ENCODE data around the gene ADGRG6.
"Not testable (repeated sequence)": the region's sequence is repeated elsewhere in the genome, so short reads cannot be mapped to it uniquely, and the experiment has no call there.

Gene ADGRG6

DNA sequence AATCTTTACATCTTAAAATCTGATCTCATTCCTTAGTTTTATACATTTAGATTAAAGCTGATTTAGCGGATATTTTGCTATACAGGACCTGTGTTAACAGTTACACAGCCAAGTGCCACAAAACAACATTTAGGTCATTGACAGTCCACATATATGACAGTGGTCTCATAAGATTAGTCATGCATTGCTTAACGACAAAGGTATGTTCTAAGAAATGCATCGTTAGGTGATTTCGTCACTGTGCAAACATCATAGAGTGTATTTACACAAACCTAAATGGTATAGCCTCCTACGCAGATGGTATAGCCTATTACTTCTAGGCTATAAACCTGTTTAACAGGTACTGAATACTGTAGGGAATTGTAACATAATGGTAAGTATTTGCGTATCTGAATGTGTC, 21.6 kb downstream of the ADGRG6 start:
- DNase-seq, result no peak

GRCh38 chr6:142324111-142324510, 22.3 kb downstream of the ADGRG6 start:
- no peak for DNase-seq

- DNase-seq, result no peak
Observed at GRCh38 chr6:142325111-142325510, 23.3 kb downstream of the ADGRG6 start.

DNA sequence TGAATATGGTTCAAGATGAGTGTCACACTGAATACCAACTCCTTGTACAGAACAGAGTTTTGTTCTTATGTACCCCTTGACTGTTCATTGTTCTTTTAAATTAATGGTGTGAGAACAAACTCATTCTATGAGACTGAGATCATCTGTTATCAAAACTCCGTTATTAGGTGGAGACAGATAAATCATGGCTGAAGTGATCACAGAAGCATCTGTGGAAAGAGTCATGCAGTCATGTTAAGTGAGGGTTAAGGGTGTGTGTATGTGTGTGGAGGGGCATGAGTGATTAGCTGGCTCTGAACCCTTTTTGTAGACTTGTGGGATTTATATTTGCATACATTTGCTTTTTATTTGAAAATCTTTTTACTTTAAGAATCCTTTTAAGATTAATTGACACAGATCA, 24.7 kb downstream of the ADGRG6 start:
- no peak for DNase-seq

- no peak for DNase-seq
Observed at GRCh38 chr6:142328070-142328469, 26.3 kb downstream of the ADGRG6 start.

DNA sequence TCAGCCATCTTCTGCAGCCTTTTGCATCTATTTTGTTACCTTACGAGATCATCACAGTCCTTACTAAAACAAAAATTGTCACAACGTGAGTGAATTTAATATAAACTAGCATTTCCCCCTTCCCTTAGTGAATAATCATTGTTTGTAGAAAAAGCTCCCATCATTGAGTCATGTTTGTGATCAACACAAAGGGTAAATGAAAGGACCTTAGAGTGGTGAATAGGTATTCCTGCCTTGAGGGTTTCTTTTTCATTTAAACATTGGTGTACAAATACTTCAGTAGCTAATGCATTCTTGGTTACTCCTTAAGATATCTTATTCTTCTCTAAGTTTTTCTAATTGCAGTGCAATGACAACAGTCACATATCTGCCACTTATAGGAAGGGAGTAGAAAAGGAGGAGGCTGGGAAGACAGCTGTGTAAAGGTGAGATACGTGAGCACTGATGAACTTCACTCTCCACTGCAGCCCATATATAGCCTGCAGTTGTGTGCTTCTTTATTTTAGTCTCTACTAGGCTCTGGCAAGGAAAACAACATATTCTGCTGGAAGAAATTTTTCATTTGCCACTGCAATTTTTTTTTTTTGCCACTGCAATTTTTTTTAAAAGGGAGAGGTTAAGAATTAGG, 27.8 kb downstream of the ADGRG6 start:
- DNase-seq, result no peak

- DNase-seq, result no peak
Observed at GRCh38 chr6:142331075-142331551, 29.3 kb downstream of the ADGRG6 start.

DNA sequence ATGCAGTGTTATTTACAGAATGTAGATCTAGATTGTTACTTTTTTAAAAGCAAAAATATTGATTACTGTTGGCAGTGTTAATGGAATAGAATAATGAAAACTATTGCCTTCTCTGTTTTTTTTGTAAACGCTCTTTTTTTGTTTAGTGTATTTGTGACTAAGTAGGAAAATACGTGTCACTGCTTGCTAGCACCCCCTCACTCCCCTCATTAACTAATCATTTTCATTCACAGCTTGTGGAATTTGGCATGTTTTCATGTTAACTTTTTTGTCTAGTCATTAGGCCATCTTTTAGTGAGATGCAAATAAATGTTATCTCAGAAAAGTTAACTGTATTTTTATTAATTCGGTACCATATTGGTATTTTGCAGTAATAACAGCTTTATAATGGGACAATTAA, 29.8 kb downstream of the ADGRG6 start:
- DNase-seq, result no peak

- no peak for DNase-seq
Observed at GRCh38 chr6:142332393-142333098, 30.7 kb downstream of the ADGRG6 start.

- no peak for DNase-seq
Observed at GRCh38 chr6:142333431-142333830, 31.6 kb downstream of the ADGRG6 start.

DNA sequence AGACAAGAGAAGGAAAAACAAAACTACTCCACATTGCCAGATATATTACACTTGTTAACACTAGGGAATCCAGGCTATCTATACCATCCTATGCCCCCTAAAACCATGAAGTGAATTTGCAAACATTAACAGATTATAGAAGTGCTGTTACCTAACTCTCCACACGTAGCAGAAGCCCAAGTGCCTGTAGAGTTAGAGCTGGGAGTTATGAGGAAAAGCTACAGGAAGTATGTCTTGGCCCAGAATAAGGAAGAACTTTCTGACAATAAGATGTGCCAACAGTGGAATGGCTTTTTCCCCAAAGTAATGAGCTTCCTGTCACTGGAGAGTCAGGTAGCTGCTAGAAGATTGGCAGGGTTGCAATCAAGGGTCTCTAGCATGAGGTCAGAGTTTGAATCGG, 32.5 kb downstream of the ADGRG6 start:
- DNase-seq, result no peak

DNA sequence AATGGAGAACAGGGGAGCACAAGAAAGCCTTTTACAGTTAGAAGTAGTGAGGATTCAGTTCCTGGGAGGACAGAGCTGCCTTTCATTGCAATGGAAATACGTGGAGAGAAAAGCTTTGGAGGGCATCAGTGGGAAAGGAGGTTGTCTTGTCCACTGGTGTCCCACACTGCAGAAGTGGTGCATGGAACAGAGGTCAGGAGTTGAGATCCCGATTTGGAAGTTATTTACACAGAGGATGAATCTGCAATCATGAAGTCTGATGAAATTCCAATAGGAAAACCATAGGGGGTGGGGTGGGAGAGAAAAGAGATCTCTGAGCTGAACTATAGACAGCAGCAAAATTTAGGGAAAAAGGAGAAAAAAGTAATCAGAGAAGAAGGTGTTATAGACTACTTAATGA, 33.6 kb downstream of the ADGRG6 start:
- no peak for DNase-seq

GRCh38 chr6:142336183-142336582, 34.4 kb downstream of the ADGRG6 start:
- no peak for DNase-seq

GRCh38 chr6:142336787-142337186, 35.0 kb downstream of the ADGRG6 start:
- no peak for DNase-seq

DNA sequence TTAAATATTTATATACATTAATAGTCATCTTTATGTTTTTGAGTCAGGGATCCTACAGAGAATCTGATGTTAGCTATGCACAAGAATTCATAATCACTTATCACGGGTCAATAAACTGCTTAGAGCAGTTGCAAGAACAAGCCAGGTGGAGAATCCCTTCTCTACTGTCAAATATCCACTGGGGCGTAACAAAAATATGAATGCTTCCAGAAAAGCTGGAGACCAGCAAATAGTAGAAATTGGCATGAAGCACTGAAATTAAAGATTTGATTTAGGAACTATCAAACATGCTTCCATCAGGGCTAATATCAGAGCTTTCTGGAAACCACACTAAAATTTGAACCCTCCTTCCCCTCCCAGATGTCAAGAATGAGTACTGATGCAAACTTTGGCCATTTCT, 37.3 kb downstream of the ADGRG6 start:
- no peak for DNase-seq

- DNase-seq, result no peak
Observed at GRCh38 chr6:142339968-142340658, 38.3 kb downstream of the ADGRG6 start.

GRCh38 chr6:142341855-142342330, 40.1 kb downstream of the ADGRG6 start:
- no peak for DNase-seq

DNA sequence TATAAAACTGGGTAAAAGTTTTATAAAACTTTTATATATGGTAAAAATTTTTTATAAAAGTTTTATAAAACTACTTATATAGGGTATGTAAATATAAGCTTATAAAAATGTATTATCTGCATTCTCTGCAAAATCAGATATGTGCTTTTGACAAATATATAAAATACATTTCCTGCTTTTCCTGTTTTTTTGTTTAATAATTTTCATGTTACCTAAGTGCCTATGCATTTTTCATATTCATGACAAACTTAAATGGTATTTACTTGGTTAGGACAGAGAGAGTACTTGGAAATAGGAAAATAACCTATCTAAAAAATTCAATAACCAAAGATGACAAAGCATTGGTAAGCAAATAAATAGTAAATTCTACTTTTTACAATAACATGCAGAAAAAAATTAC, 41.2 kb downstream of the ADGRG6 start:
- DNase-seq, result no peak

GRCh38 chr6:142343938-142344337, 42.1 kb downstream of the ADGRG6 start:
- no peak for DNase-seq

GRCh38 chr6:142345261-142345660, 43.5 kb downstream of the ADGRG6 start:
- no peak for DNase-seq

- not testable (repeated sequence) for DNase-seq
Observed at GRCh38 chr6:142346166-142346565, 44.4 kb downstream of the ADGRG6 start.

DNA sequence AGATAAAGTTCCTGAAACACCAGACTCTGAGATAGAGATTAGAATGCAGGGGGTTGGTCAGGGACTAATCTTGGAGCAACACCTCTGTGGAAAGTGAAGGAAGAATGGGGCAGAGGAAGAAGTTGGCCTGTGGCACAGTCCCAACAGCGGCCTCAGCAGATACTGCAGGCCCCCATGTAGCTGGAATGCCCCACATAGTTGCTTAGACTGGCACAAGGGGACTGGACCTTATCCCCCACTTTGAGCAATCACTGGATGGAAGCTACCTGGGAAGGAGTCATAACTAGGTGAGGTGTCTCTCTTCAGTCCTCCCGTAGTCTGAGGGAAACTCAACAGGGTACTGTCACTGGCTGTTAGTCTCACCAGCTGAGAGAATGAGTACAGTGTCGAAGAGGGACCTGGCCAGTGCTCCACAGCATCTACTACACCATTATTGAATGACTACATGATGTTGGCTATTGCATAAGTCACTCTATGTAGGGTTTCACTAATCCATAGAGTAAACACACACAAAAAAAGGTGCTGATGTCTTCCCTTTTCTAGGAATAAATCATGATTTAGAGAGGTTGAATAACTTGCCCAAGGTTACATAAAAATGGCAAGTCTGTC, 47.5 kb downstream of the ADGRG6 start:
- no peak for DNase-seq

DNA sequence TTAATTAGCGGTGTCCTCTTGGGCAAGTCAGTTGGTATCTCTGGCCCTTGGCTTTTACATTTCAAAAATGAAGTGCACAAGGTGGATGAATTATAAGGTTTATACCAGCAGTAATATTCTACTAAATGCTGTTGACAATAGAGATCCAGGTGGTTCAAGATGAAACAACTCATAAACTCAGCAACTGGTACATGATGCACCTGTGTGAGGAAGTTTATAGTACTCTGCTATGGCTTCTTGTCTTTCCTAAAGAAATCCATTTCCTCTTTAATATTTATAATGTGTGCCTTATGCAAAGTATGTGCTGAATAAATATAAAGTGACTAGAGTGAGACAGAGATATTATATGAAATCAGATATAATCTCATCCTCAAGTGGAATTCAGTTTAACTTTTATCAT, 48.5 kb downstream of the ADGRG6 start:
- no peak for DNase-seq

DNA sequence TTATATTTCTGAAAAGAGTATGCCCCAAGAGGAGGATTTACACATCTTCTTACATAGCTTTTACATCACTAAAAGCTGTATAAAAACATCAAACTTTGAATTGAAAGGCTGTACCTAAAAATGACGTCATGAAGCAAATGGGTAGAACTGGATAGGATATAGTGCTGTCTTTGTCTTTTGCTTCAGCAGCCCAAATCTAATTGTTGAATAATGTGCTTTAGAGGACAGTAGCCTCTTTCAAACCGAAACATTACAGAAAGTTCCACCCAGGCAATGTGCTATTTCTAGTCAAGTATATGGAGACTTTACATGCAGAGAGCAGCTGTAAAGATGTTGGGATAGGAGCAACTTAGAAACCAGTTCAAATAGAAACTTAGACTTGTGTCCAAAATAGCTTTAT, 51.9 kb downstream of the ADGRG6 start:
- no peak for DNase-seq
